Putamen (tissue), 1 donor: ENCODE data around the gene DYDC1.
"Not testable (repeated sequence)": the region's sequence is repeated elsewhere in the genome, so short reads cannot be mapped to it uniquely, and the experiment has no call there.

Source experiments
- DNase-seq: peaks from one replicate; pipeline ENCODE4 v3.0.0-alpha.2; 2016; ENCODE audit warnings: low spot score

The DYDC1 gene

GRCh38 chr10:80356563-80356988, at the start of gene DYDC1, which contains the start of gene DYDC2:
DYDC1 (minus strand) TSS chr10:80356755; CDS start chr10:80352601, 4,154 bp downstream.
DYDC2 (plus strand) TSS chr10:80356781; CDS start chr10:80362444, 5,663 bp downstream.
- DNase-seq = peak; percentile 72

- no peak for DNase-seq
Measured at GRCh38 chr10:80406204-80406603, 49.6 kb upstream of the DYDC1 start.

- DNase-seq = no peak
Measured at GRCh38 chr10:80405626-80406025, 49.1 kb upstream of the DYDC1 start.

- DNase-seq = no peak
Measured at GRCh38 chr10:80405035-80405434, 48.5 kb upstream of the DYDC1 start.

- no peak for DNase-seq
Measured at GRCh38 chr10:80400136-80400804, 43.7 kb upstream of the DYDC1 start.

- no peak for DNase-seq
Measured at GRCh38 chr10:80397014-80397413, 40.5 kb upstream of the DYDC1 start.

- DNase-seq = no peak
Measured at GRCh38 chr10:80394358-80394916, 37.9 kb upstream of the DYDC1 start.

GRCh38 chr10:80392250-80392649, 35.7 kb upstream of the DYDC1 start:
- no peak for DNase-seq

GRCh38 chr10:80390740-80391139, 34.2 kb upstream of the DYDC1 start:
- DNase-seq = no peak

- DNase-seq = no peak
Measured at GRCh38 chr10:80382989-80383388, 26.4 kb upstream of the DYDC1 start.

GRCh38 chr10:80380185-80380584, 23.6 kb upstream of the DYDC1 start:
- DNase-seq = no peak

GRCh38 chr10:80379701-80380100, 23.1 kb upstream of the DYDC1 start:
- DNase-seq = no peak

GRCh38 chr10:80373502-80373901, 16.9 kb upstream of the DYDC1 start:
- no peak for DNase-seq

- DNase-seq = no peak
Measured at GRCh38 chr10:80372675-80373074, 16.1 kb upstream of the DYDC1 start.

GRCh38 chr10:80371467-80371866, 14.9 kb upstream of the DYDC1 start:
- no peak for DNase-seq

- DNase-seq = no peak
Measured at GRCh38 chr10:80365510-80365909, 9.0 kb upstream of the DYDC1 start.

- no peak for DNase-seq
Measured at GRCh38 chr10:80359644-80360043, 3.1 kb upstream of the DYDC1 start.

- not testable (repeated sequence) for DNase-seq
Measured at GRCh38 chr10:80358925-80359324, 2.4 kb upstream of the DYDC1 start.

GRCh38 chr10:80357851-80358125, 1.2 kb upstream of the DYDC1 start:
- DNase-seq = no peak

- peak; percentile 13 for DNase-seq
Measured at GRCh38 chr10:80356989-80357850, 665 bp upstream of the DYDC1 start.

- DNase-seq = no peak
Measured at GRCh38 chr10:80351220-80351619, 5.3 kb downstream of the DYDC1 start.

- no peak for DNase-seq
Measured at GRCh38 chr10:80350251-80350650, 6.3 kb downstream of the DYDC1 start.

- DNase-seq = no peak
Measured at GRCh38 chr10:80344912-80345311, 11.6 kb downstream of the DYDC1 start.
